CD4-positive, alpha-beta T cell treated with Interleukin-15 for 1 hour (primary cell): ENCODE data around the gene FAM216B.
"Not testable (repeated sequence)": the region's sequence is repeated elsewhere in the genome, so short reads cannot be mapped to it uniquely, and the experiment has no call there.

Source experiments
- DNase-seq: peaks from one replicate; pipeline ENCODE4 v3.0.0-alpha.2; 2020

Gene FAM216B

GRCh38 chr13:42781352-42781751, at the start of gene FAM216B:
Gene FAM216B (plus strand): TSS chr13:42781584. CDS start chr13:42784068, 2,484 bp downstream.
- no peak for DNase-seq

GRCh38 chr13:42732073-42732472, 49.3 kb upstream of the FAM216B start:
- no peak for DNase-seq

- DNase-seq: no peak
These were observed 48.3 kb upstream of the FAM216B start for GRCh38 chr13:42733046-42733445.

- no peak for DNase-seq
These were observed 46.4 kb upstream of the FAM216B start for GRCh38 chr13:42735010-42735409.

- no peak for DNase-seq
These were observed 40.6 kb upstream of the FAM216B start for GRCh38 chr13:42740753-42741152.

GRCh38 chr13:42741914-42742313, 39.5 kb upstream of the FAM216B start:
- no peak for DNase-seq

GRCh38 chr13:42745655-42746054, 35.7 kb upstream of the FAM216B start:
- DNase-seq: no peak

- DNase-seq: no peak
These were observed 34.5 kb upstream of the FAM216B start for GRCh38 chr13:42746866-42747265.

- DNase-seq: no peak
These were observed 33.9 kb upstream of the FAM216B start for GRCh38 chr13:42747399-42747873.

- DNase-seq: no peak
These were observed 30.6 kb upstream of the FAM216B start for GRCh38 chr13:42750794-42751193.

- no peak for DNase-seq
These were observed 29.7 kb upstream of the FAM216B start for GRCh38 chr13:42751693-42752092.

GRCh38 chr13:42752731-42753130, 28.7 kb upstream of the FAM216B start:
- no peak for DNase-seq

- no peak for DNase-seq
These were observed 27.7 kb upstream of the FAM216B start for GRCh38 chr13:42753697-42754096.

GRCh38 chr13:42754801-42755510, 26.4 kb upstream of the FAM216B start:
- no peak for DNase-seq

GRCh38 chr13:42757678-42758420, 23.5 kb upstream of the FAM216B start:
- no peak for DNase-seq

GRCh38 chr13:42758515-42758914, 22.9 kb upstream of the FAM216B start:
- DNase-seq: no peak

- DNase-seq: no peak
These were observed 20.4 kb upstream of the FAM216B start for GRCh38 chr13:42760951-42761350.

- no peak for DNase-seq
These were observed 19.1 kb upstream of the FAM216B start for GRCh38 chr13:42762251-42762650.

GRCh38 chr13:42762917-42763316, 18.5 kb upstream of the FAM216B start:
- no peak for DNase-seq

- DNase-seq: no peak
These were observed 15.4 kb upstream of the FAM216B start for GRCh38 chr13:42766016-42766415.

GRCh38 chr13:42769650-42770049, 11.7 kb upstream of the FAM216B start:
- DNase-seq: no peak

GRCh38 chr13:42776558-42776957, 4.8 kb upstream of the FAM216B start:
- DNase-seq: not testable (repeated sequence)

GRCh38 chr13:42777467-42777866, 3.9 kb upstream of the FAM216B start:
- no peak for DNase-seq

- DNase-seq: no peak
These were observed 1.3 kb upstream of the FAM216B start for GRCh38 chr13:42780044-42780443.
